GM21360 (cell line): ENCODE results near the gene GPATCH4.
"Not testable (repeated sequence)": the region's sequence is repeated elsewhere in the genome, so short reads cannot be mapped to it uniquely, and the experiment has no call there.

Source experiments
- ATAC-seq: cut with Tn5 transposase; IDR thresholded peaks from one replicate; pipeline ENCODE4 v1.9.1; 2021; ENCODE audit warnings: mild to moderate bottlenecking, moderate library complexity; ENCODE audit not compliant: unreplicated experiment

The GPATCH4 gene

DNA sequence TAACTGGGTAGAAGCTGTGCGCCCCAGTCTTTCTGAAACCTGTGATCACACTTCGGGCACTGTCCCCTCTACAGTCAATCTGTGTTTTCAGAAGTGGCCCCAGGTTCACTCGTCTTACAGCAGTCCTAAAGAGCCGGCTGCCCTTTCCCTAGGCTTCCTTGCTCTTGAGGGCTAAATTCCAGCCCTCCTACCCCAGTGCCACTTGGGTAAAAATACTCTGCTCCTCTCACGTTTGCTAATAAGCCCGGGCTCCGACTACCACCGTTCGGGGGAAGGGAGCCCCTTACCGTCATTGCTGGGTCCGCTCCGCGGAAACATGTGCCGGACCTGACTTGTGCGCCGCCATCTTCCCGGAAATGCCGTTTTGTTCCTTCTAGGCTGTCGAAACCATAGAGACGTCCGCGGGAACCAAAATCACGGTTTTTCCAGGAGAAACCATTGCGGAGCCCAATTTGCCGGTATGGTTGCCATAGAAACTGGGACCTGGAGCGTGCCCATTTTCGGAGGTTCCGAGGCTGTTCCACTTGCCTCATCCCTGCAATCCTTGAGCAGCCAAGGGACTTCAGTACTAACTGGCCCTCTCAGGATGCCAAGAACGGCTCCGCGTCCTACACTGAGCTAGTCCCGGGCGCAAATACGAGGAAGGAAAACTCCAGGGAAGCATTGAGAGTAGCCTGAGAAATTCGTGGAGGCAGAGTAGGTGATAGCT, at the start of gene GPATCH4:
TSS of gene GPATCH4 (minus strand) at position 358 of the 709 bp plus-strand sequence.
- ATAC-seq = no peak

DNA sequence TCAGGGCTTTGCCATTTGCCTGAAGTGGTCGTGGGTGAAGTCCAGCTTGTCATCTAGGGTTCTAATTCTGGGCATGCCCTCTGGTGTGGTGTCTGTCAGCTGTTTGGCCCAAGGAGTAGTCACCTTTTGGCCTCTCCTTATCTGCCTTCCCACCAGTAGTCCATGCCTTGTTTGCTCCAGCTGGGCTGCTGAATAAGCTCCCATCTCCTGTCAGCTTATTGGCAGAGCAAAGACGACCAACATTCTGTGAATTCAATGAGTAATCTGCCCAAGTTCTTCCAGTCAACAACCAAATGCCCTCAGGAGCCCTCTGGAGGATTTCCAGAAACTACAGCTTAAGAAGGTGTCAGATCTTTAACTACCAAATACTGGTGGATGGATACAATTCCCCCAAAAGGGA, 47.7 kb upstream of the GPATCH4 start:
- ATAC-seq = no peak

DNA sequence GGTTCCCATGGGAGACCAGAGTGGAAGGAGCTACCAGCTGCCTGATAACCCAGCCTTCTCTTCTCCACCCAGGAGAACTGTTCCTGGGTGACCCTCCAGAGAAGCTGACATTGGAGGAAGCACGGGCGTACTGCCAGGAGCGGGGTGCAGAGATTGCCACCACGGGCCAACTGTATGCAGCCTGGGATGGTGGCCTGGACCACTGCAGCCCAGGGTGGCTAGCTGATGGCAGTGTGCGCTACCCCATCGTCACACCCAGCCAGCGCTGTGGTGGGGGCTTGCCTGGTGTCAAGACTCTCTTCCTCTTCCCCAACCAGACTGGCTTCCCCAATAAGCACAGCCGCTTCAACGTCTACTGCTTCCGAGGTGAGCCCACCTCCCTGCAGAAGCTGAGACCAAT, 47.2 kb upstream of the GPATCH4 start:
- ATAC-seq = no peak

- ATAC-seq = no peak
Observed at GRCh38 chr1:156647351-156647750, 46.1 kb upstream of the GPATCH4 start.

DNA sequence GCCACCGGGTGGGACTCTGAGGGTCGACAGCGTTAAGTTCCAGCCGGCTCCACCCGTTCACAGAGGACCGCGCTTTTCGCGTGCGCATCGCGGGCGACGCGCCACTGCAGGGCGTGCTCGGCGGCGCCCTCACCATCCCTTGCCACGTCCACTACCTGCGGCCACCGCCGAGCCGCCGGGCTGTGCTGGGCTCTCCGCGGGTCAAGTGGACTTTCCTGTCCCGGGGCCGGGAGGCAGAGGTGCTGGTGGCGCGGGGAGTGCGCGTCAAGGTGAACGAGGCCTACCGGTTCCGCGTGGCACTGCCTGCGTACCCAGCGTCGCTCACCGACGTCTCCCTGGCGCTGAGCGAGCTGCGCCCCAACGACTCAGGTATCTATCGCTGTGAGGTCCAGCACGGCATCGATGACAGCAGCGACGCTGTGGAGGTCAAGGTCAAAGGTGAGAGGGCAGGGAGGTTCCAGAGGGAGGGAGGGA, 45.5 kb upstream of the GPATCH4 start:
- no peak for ATAC-seq

DNA sequence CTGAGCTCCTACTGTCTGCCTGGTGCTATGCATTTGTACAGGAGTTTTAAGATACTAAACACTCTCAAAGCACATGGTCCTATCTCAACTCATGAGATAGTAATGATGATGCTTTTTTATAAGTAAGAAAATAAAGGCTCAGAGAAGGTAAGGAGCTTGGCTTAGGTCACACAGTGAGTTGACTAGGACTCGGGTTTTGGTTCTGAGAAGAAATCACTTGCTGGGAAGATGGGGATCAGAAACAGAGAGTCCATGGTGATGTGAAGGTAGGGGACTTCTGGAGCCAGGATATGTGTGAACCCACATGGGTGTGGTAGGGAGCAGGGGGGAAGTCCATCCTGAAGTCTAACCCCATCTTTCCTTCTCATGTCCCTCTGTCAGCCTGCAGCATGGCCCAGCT, 44.4 kb upstream of the GPATCH4 start:
- ATAC-seq = no peak

- ATAC-seq = no peak
Observed at GRCh38 chr1:156645056-156645455, 43.8 kb upstream of the GPATCH4 start.

- no peak for ATAC-seq
Observed at GRCh38 chr1:156644640-156645039, 43.4 kb upstream of the GPATCH4 start.

DNA sequence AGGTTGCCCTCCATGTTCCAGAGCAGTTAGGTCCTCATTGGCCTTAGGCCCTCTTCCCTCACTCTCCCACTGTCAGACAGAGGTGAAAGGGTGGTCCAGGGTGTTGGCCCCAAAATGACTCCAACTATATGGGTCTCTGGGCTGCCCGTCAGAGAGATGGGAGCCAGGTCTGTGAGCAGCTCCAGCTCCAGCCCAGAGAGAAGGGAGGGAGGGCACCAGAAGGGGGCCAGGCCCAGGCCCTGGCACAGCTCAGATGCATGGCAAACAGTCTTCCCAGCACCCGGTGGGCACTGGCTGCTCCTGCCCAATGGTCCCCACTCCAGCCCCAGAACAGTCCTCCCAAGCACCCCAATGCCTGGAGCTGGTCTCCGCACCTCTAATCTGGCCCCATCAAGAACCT, 42.9 kb upstream of the GPATCH4 start:
- ATAC-seq = no peak

- ATAC-seq = no peak
Observed at GRCh38 chr1:156643778-156644092, 42.5 kb upstream of the GPATCH4 start.

GRCh38 chr1:156643049-156643777, 41.9 kb upstream of the GPATCH4 start:
- ATAC-seq = no peak

DNA sequence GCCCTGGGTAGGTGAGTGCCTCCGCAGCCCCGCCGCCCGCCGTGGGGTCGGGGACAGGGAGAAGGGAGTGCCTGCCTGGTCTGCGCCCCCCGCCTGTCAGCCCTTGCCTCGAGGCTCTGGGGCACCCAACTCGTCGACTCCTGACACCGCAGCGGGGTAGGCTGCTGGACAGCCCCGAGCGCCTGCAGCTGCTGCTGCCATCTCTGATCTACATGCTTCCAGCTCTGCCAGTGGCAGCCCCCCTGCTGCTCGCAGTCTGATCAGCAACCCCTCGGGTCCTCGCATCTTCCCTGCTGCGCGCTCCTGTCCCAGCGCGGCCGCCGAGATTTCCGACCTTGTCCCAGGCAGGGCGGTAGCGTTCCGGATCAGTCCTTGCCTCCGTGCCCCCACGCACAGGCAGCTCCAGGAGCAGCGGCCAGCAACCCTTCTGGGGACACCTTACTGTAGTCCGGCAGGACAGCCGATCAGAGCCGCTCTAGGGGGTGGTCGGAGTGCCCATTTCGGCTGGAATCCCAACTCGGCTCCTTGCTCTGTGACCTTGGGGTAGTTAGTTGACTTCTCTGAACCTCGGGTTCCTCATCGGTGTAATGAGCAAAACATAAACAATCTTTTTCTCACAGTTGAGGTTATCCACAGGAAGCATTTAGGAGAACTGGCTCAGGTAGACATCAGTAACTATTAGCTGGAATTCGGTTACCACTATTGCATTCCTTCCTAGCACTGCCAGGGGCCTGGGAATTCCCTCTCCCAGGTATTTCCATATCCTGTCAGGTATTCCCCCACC, 41.2 kb upstream of the GPATCH4 start:
- no peak for ATAC-seq

GRCh38 chr1:156641761-156642264, 40.5 kb upstream of the GPATCH4 start, which contains the start of gene BCAN:
BCAN (plus strand) TSS chr1:156642117; CDS start chr1:156646055, 3,938 bp downstream.
- no peak for ATAC-seq

- no peak for ATAC-seq
Observed at GRCh38 chr1:156640842-156641706, 39.8 kb upstream of the GPATCH4 start.

GRCh38 chr1:156639601-156640101, 38.4 kb upstream of the GPATCH4 start:
- ATAC-seq = no peak

GRCh38 chr1:156638189-156638985, 37.1 kb upstream of the GPATCH4 start:
- no peak for ATAC-seq

DNA sequence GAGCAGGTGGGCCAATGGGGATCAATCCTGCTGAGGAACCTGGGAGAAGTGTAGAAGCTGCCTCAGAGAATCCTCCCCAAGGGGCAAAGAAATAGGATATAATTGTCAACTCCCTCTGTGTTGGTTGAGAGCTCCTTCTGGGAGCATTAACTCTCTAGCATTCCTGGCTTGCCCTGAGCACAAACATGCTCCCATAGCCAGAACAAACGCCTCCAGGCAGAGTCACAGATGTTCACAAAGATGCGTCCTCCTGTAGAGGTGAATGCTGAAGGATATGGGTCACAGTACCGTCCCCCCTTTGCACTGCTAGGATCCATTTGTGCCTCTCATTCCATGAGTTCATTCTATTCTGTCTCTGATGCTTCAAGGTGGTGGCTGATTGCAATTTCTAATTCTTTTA, 31.1 kb upstream of the GPATCH4 start:
- ATAC-seq = no peak

GRCh38 chr1:156631152-156631551, 29.9 kb upstream of the GPATCH4 start:
- not testable (repeated sequence) for ATAC-seq

- no peak for ATAC-seq
Observed at GRCh38 chr1:156629823-156630449, 28.7 kb upstream of the GPATCH4 start.
